OCI-LY3 (cell line): ENCODE data around the gene GALNS.

Experiments used
- H2AFZ ChIP-seq: fragments of 200-600, 300-600 bp; shearing (Covaris generic); 2 replicates; pipeline ENCODE4 v1.6.0; 2014; ENCODE audit warnings: antibody characterized with exemption, low read depth, low read length
- H3K27ac ChIP-seq: fragments of 200-600, 300-600 bp; sonication (generic); 2 replicates; pipeline ENCODE4 v1.5.1; 2014; ENCODE audit warnings: mild to moderate bottlenecking, low read length, moderate library complexity, mixed read lengths
- H3K27me3 ChIP-seq: fragments of 200-600, 300-600 bp; sonication (generic); 2 replicates; pipeline ENCODE4 v1.6.1; 2014; ENCODE audit warnings: low read depth, low read length, mixed read lengths
- H3K36me3 ChIP-seq: fragments of 200-600, 300-600 bp; sonication (generic); replicated peaks from 2 replicates; pipeline ENCODE3; 2014; ENCODE audit warnings: low read depth, low read length, mixed read lengths
- H3K4me1 ChIP-seq: fragments of 300-600, 200-600 bp; sonication (generic); 2 replicates; pipeline ENCODE4 v1.6.1; 2014; ENCODE audit warnings: low read length, mixed read lengths
- H3K4me2 ChIP-seq: fragments of 200-600, 300-600 bp; sonication (generic); 2 replicates; pipeline ENCODE4 v1.6.1; 2014; ENCODE audit warnings: low read length, mixed read lengths
- H3K4me3 ChIP-seq: fragments of 300-600, 200-600 bp; sonication (generic); 2 replicates; pipeline ENCODE4 v1.5.1; 2014; ENCODE audit warnings: antibody characterized with exemption, mild to moderate bottlenecking, low read length, moderate library complexity
- H3K79me2 ChIP-seq: fragments of 300-600, 200-600 bp; shearing (Covaris generic); 2 replicates; pipeline ENCODE4 v1.6.1; 2014; ENCODE audit warnings: mild to moderate bottlenecking, low read length, mixed read lengths
- H3K9ac ChIP-seq: fragments of 300-600, 200-600 bp; shearing (Covaris generic); 2 replicates; pipeline ENCODE4 v1.6.0; 2014; ENCODE audit warnings: mild to moderate bottlenecking, low read length, moderate library complexity
- H3K9me3 ChIP-seq: fragments of 200-600, 300-600 bp; shearing (Covaris generic); 2 replicates; pipeline ENCODE4 v1.6.1; 2014; ENCODE audit warnings: low read length, mixed read lengths; ENCODE audit not compliant: insufficient read depth
- H4K20me1 ChIP-seq: fragments of 200-600, 300-600 bp; sonication (generic); 2 replicates; pipeline ENCODE4 v1.6.1; 2016; ENCODE audit warnings: low read length, mixed read lengths; ENCODE audit not compliant: insufficient read depth
- EZH2phosphoT487 ChIP-seq: fragments of 200-600 bp; shearing (Covaris generic); IDR thresholded peaks from 2 replicates; pipeline ENCODE4 v1.6.1; 2018; ENCODE audit warnings: antibody characterized with exemption, mixed run types, low read depth
- TF ChIP-seq, protein P1 (sequence below): fragments of 200-600, 300-600 bp; sonication (generic); IDR thresholded peaks from 2 replicates; pipeline ENCODE4 v1.5.1; 2014; ENCODE audit warnings: antibody characterized with exemption, low read length, low read depth

The GALNS gene

DNA sequence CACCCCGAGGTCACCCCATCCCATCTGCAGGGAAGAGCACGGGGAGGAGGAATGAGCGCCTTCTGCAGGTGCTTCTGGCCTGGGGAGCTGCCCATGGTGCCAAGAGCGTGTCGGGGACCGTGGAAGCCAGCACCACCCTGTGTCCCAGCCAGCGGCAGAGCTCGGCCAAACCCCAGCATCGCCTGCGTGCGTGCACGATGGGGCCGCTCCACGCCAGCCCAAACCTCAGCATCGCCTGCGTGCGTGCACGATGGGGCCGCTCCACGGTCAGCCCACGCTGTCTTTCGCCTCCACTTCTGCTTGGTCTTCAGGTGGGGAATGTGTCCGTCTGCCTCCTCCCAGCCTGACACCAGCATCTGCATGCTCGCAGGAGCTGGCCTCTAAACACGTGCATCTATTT is 13.9 kb downstream of the GALNS start:
- H3K79me2 ChIP-seq: no peaks in the 10 kb centered on the region
- H3K4me3 ChIP-seq: no peak overlapping the region
- H3K27ac ChIP-seq: no peak overlapping the region
- no peak overlapping the region for H3K9ac ChIP-seq
- peaks cover 3% of the 10 kb centered on the region for H3K36me3 ChIP-seq
- H3K4me1 ChIP-seq: no peaks in the 10 kb centered on the region
- no peak overlapping the region for H2AFZ ChIP-seq
- H3K27me3 ChIP-seq: no peaks in the 10 kb centered on the region
- no peak overlapping the region for H3K4me2 ChIP-seq
- no peaks in the 10 kb centered on the region for H3K9me3 ChIP-seq
- TF ChIP-seq, protein P1, sequence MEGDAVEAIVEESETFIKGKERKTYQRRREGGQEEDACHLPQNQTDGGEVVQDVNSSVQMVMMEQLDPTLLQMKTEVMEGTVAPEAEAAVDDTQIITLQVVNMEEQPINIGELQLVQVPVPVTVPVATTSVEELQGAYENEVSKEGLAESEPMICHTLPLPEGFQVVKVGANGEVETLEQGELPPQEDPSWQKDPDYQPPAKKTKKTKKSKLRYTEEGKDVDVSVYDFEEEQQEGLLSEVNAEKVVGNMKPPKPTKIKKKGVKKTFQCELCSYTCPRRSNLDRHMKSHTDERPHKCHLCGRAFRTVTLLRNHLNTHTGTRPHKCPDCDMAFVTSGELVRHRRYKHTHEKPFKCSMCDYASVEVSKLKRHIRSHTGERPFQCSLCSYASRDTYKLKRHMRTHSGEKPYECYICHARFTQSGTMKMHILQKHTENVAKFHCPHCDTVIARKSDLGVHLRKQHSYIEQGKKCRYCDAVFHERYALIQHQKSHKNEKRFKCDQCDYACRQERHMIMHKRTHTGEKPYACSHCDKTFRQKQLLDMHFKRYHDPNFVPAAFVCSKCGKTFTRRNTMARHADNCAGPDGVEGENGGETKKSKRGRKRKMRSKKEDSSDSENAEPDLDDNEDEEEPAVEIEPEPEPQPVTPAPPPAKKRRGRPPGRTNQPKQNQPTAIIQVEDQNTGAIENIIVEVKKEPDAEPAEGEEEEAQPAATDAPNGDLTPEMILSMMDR: no peak
- no peak for TF ChIP-seq EZH2phosphoT487
- H4K20me1 ChIP-seq: peaks cover 3% of the 10 kb centered on the region

DNA sequence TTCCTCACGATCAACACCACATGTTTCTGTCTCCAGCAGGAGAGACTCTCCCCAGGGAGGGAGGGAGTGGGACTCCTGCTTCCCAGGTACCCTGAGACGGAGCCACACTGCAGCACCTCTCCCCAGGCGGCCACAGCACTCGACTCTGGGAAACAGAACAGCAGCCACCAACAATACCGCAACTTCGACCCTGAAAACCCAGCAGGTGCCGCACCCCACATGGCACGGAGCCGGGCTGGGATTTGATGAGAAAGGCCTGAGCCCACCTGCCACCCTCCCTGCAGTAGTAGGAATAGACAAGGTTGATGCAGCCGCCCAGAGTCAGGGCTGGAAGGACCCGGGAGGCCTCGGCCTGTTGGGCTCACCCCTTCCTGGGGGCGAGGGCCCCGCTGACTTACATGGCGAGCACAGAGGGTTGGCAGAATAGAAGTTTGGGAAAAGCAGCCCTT is 14.4 kb downstream of the GALNS start:
- Histone ChIP-seq H2AFZ (no peak overlapping the region), H3K27ac (no peak overlapping the region), H3K4me2 (no peak overlapping the region), H3K36me3 (no peaks in the 10 kb centered on the region), H3K4me3 (no peak overlapping the region), H3K4me1 (no peaks in the 10 kb centered on the region), H3K9ac (no peak overlapping the region), H3K27me3 (no peaks in the 10 kb centered on the region), H3K9me3 (no peaks in the 10 kb centered on the region), H3K79me2 (no peaks in the 10 kb centered on the region), H4K20me1 (peaks cover 3% of the 10 kb centered on the region)
- TF ChIP-seq, protein P1: no peak
- TF ChIP-seq EZH2phosphoT487: no peak

DNA sequence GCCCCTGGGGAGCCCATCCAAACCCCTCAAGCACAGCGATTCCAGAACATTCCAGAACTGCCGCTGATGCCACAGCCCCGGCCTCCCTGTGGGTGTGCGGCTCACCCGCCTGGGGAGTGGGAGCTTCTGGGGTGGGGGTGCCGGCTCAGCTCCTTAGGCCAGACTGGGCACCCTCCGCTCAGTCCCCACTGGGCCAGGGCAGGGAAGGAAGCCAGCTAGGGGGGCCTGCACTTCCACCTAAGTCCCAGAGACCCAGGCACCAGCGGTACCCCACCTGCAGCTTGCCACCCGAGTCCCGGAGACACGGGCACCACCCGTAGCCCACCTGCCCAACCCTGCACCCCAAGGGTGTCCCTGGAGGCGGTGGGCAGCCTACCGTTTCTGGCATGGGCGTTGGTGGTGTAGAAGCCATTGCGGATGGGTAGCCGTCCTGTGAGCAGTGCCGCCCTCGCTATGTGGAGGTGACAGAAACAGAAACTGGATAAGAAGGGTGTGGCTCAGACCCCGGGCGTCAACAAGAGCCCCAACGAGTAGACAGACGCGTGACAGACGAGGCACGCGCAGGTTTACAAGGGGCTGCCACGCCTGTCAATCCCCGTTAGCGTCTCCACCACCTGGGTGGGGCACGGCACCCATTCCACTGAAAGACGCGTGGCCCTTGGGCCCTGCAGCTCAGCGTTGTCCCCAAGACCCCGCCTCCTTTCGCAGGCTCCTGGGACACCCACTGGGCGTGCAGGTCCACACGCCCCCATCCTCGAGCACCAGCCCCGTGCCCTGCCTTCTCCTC is 15.0 kb downstream of the GALNS start:
- H2AFZ ChIP-seq: no peak overlapping the region
- no peaks in the 10 kb centered on the region for H3K36me3 ChIP-seq
- H3K4me1 ChIP-seq: no peaks in the 10 kb centered on the region
- no peaks in the 10 kb centered on the region for H3K9me3 ChIP-seq
- TF ChIP-seq, protein P1: no peak
- no peak for TF ChIP-seq EZH2phosphoT487
- no peaks in the 10 kb centered on the region for H3K27me3 ChIP-seq
- H3K27ac ChIP-seq: no peak overlapping the region
- H3K4me2 ChIP-seq: no peak overlapping the region
- no peaks in the 10 kb centered on the region for H3K79me2 ChIP-seq
- peaks cover 3% of the 10 kb centered on the region for H4K20me1 ChIP-seq
- H3K4me3 ChIP-seq: no peak overlapping the region
- no peak overlapping the region for H3K9ac ChIP-seq

DNA sequence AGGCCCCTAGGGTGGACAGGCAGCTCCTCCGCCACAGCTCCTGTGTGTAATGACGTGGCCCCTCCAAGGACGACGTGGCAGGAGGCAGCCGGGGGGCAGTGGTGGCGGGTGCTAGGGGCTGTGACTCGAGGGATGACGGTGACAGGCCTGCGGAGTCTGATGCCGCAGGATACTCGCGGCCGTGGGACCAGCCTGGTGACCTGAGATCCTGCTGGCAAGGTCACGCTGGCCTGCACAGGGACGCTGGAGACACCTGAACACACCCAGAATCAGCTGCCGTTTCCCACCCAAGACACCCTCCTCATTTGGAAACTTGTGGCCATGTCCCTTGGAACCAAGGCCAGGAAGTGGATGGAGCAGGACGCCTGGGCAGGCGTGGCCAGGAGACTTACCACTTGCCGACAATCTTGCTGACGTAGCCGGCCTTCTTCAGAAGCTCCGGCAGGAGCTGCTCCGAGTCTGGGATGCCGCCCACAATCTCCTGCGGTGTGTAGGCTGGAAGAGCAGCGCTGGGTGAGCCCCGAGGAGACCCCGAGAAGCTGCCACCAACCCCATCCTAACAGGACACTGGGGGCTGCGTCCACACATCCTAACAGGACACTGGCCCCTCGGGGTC is 16.0 kb downstream of the GALNS start:
- H3K9ac ChIP-seq: no peak overlapping the region
- H3K4me1 ChIP-seq: no peaks in the 10 kb centered on the region
- H3K36me3 ChIP-seq: no peaks in the 10 kb centered on the region
- no peak overlapping the region for H2AFZ ChIP-seq
- H3K27ac ChIP-seq: no peak overlapping the region
- H3K79me2 ChIP-seq: no peaks in the 10 kb centered on the region
- no peaks in the 10 kb centered on the region for H3K9me3 ChIP-seq
- H3K27me3 ChIP-seq: no peaks in the 10 kb centered on the region
- peaks cover 3% of the 10 kb centered on the region for H4K20me1 ChIP-seq
- H3K4me2 ChIP-seq: no peak overlapping the region
- H3K4me3 ChIP-seq: no peak overlapping the region
- TF ChIP-seq EZH2phosphoT487: no peak
- TF ChIP-seq, protein P1: no peak
